DOHH2 (cell line): Measurements from ENCODE around the gene ARFGEF3.

Experiments
- EZH2phosphoT487 ChIP-seq: fragments of 200-600 bp; sonication (generic); IDR thresholded peaks from 2 replicates; pipeline ENCODE4 v1.6.1; 2017; ENCODE audit warnings: borderline replicate concordance, mild to moderate bottlenecking, antibody characterized with exemption, low read length, moderate library complexity, mixed read lengths
- TF ChIP-seq, protein P1 (sequence below): fragments of 200-600 bp; sonication (generic); IDR thresholded peaks from one replicate; pipeline ENCODE4 v1.5.1; 2014; ENCODE audit warnings: antibody characterized with exemption, mild to moderate bottlenecking, low read depth, low read length; ENCODE audit not compliant: poor library complexity, severe bottlenecking

- no peak for TF ChIP-seq EZH2phosphoT487
- TF ChIP-seq, protein P1, sequence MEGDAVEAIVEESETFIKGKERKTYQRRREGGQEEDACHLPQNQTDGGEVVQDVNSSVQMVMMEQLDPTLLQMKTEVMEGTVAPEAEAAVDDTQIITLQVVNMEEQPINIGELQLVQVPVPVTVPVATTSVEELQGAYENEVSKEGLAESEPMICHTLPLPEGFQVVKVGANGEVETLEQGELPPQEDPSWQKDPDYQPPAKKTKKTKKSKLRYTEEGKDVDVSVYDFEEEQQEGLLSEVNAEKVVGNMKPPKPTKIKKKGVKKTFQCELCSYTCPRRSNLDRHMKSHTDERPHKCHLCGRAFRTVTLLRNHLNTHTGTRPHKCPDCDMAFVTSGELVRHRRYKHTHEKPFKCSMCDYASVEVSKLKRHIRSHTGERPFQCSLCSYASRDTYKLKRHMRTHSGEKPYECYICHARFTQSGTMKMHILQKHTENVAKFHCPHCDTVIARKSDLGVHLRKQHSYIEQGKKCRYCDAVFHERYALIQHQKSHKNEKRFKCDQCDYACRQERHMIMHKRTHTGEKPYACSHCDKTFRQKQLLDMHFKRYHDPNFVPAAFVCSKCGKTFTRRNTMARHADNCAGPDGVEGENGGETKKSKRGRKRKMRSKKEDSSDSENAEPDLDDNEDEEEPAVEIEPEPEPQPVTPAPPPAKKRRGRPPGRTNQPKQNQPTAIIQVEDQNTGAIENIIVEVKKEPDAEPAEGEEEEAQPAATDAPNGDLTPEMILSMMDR: no peak
Observed at GRCh38 chr6:138241381-138241780, 79.6 kb downstream of the ARFGEF3 start.
